Chondrocyte (in vitro differentiated cells): ENCODE data around the gene CLEC16A. TPM values are rescaled to one million over a fixed set of nuclear protein-coding genes. Genes with fewer than 3 reads are reported as not detected.
"Not testable (repeated sequence)": the region's sequence is repeated elsewhere in the genome, so short reads cannot be mapped to it uniquely, and the experiment has no call there.

ENCODE experiments used
- DNase-seq: peaks from one replicate; pipeline ENCODE4 v3.0.0; 2021; ENCODE audit warnings: mixed read lengths, low spot score
- H3K27ac Mint-ChIP-seq: one replicate; pipeline ENCODE4 v1.8.0; 2021; ENCODE audit warnings: mild to moderate bottlenecking, moderate library complexity, mixed read lengths; ENCODE audit not compliant: unreplicated experiment
- H3K27me3 Mint-ChIP-seq: 2 replicates; pipeline ENCODE4 v1.8.0; 2021; ENCODE audit warnings: low read depth, mixed read lengths
- H3K36me3 Mint-ChIP-seq: 2 replicates; pipeline ENCODE4 v1.8.0; 2021; ENCODE audit warnings: low read depth, mixed read lengths
- H3K4me1 Mint-ChIP-seq: 2 replicates; pipeline ENCODE4 v1.8.0; 2021; ENCODE audit warnings: low read depth, mild to moderate bottlenecking, mixed read lengths
- H3K4me3 Mint-ChIP-seq: one replicate; pipeline ENCODE4 v1.8.0; 2021; ENCODE audit warnings: mild to moderate bottlenecking, moderate library complexity, mixed read lengths; ENCODE audit not compliant: unreplicated experiment
- H3K9me3 Mint-ChIP-seq: 2 replicates; pipeline ENCODE4 v1.8.0; 2021; ENCODE audit warnings: low read depth, mixed read lengths
- CTCF ChIP-seq: fragments of 200-600 bp; sonication (generic); IDR thresholded peaks from 2 replicates; pipeline ENCODE4 v1.5.0; 2021; ENCODE audit warnings: antibody characterized with exemption, mild to moderate bottlenecking, moderate library complexity
- total RNA-seq: library from RNA; stranded (reverse); gene quantifications from 3 replicates; pipeline ENCODE4 v1.2.1, GENCODE V29; 2021

CLEC16A gene
- total RNA-seq, 1 donor from 2014 or later = 17.9 TPM

GRCh38 chr16:10926867-10927266 is 17.5 kb upstream of the CLEC16A start:
- Mint-ChIP-seq H3K36me3 (peaks cover 19% of the 10 kb centered on the region), H3K9me3 (no peaks in the 10 kb centered on the region), H3K4me1 (peaks cover 3% of the 10 kb centered on the region), H3K27me3 (no peaks in the 10 kb centered on the region), H3K4me3 (no peak overlapping the region), H3K27ac (no peak overlapping the region)
- DNase-seq = no peak
- no peak for TF ChIP-seq CTCF

GRCh38 chr16:10927497-10928112 is 16.8 kb upstream of the CLEC16A start:
- no peak for DNase-seq
- no peak overlapping the region for H3K4me3 Mint-ChIP-seq
- peaks cover 19% of the 10 kb centered on the region for H3K36me3 Mint-ChIP-seq
- no peak overlapping the region for H3K27ac Mint-ChIP-seq
- H3K4me1 Mint-ChIP-seq = no peaks in the 10 kb centered on the region
- no peak for TF ChIP-seq CTCF
- no peaks in the 10 kb centered on the region for H3K27me3 Mint-ChIP-seq
- H3K9me3 Mint-ChIP-seq = no peaks in the 10 kb centered on the region

GRCh38 chr16:10929097-10929496 is 15.3 kb upstream of the CLEC16A start:
- peaks cover 21% of the 10 kb centered on the region for H3K36me3 Mint-ChIP-seq
- peaks cover 13% of the 10 kb centered on the region for H3K4me1 Mint-ChIP-seq
- not testable (repeated sequence) for H3K9me3 Mint-ChIP-seq, DNase-seq, H3K27ac Mint-ChIP-seq, H3K27me3 Mint-ChIP-seq, H3K4me3 Mint-ChIP-seq

- H3K4me3 Mint-ChIP-seq = no peak overlapping the region
- no peaks in the 10 kb centered on the region for H3K27me3 Mint-ChIP-seq
- no peaks in the 10 kb centered on the region for H3K9me3 Mint-ChIP-seq
- TF ChIP-seq CTCF = no peak
- DNase-seq = no peak
- H3K36me3 Mint-ChIP-seq = peaks cover 17% of the 10 kb centered on the region
- H3K4me1 Mint-ChIP-seq = peaks cover 14% of the 10 kb centered on the region
- no peak overlapping the region for H3K27ac Mint-ChIP-seq
Measured at GRCh38 chr16:10929853-10930754, 14.3 kb upstream of the CLEC16A start.

GRCh38 chr16:10930755-10931093 is 13.6 kb upstream of the CLEC16A start:
- no peaks in the 10 kb centered on the region for H3K9me3 Mint-ChIP-seq
- no peak overlapping the region for H3K4me3 Mint-ChIP-seq
- H3K36me3 Mint-ChIP-seq = peaks cover 14% of the 10 kb centered on the region
- no peak overlapping the region for H3K27ac Mint-ChIP-seq
- peaks cover 16% of the 10 kb centered on the region for H3K4me1 Mint-ChIP-seq
- no peak for TF ChIP-seq CTCF
- no peak for DNase-seq
- H3K27me3 Mint-ChIP-seq = no peaks in the 10 kb centered on the region
